Stimulated activated CD8-positive, alpha-beta memory T cell treated with anti-CD3 and anti-CD28 coated beads, Interleukin-12 subunit alpha, Interleukin-12 subunit beta, amount 100 ng/mL, for 4 hours (primary cell): Measurements from ENCODE around the gene PSME1.
"Not testable (repeated sequence)": the region's sequence is repeated elsewhere in the genome, so short reads cannot be mapped to it uniquely, and the experiment has no call there.

Experiments
- DNase-seq: peaks from one replicate; pipeline ENCODE4 v3.0.0-alpha.2; 2020; ENCODE audit warnings: low read depth

The PSME1 gene

GRCh38 chr14:24105609-24106239 is 30.3 kb upstream of the PSME1 start:
- not testable (repeated sequence) for DNase-seq

GRCh38 chr14:24106672-24107271 is 29.2 kb upstream of the PSME1 start:
- DNase-seq: no peak

- no peak for DNase-seq
Measured at GRCh38 chr14:24108336-24108874, 27.6 kb upstream of the PSME1 start.

- DNase-seq: no peak
Measured at GRCh38 chr14:24110060-24110459, 25.9 kb upstream of the PSME1 start.

DNA sequence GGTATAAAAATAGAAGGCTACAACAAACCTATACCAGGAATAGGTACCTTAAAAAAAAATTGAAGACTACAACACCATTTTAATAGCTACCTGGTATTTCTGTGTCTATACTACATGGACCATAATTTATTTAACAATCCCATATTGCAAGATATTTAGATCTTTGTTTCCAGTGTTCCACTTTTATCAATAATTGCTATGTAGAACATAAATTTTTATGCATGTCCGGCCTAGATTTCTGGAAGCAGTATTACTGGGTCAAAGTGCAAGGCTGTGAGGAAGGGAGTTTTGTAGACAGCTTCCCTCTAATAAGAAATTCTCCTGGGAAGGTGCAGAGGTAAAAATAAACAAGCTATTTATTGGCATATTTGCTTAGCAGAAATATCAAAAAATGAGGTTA is 25.5 kb upstream of the PSME1 start:
- DNase-seq: no peak

GRCh38 chr14:24113379-24113800 is 22.6 kb upstream of the PSME1 start:
- no peak for DNase-seq

DNA sequence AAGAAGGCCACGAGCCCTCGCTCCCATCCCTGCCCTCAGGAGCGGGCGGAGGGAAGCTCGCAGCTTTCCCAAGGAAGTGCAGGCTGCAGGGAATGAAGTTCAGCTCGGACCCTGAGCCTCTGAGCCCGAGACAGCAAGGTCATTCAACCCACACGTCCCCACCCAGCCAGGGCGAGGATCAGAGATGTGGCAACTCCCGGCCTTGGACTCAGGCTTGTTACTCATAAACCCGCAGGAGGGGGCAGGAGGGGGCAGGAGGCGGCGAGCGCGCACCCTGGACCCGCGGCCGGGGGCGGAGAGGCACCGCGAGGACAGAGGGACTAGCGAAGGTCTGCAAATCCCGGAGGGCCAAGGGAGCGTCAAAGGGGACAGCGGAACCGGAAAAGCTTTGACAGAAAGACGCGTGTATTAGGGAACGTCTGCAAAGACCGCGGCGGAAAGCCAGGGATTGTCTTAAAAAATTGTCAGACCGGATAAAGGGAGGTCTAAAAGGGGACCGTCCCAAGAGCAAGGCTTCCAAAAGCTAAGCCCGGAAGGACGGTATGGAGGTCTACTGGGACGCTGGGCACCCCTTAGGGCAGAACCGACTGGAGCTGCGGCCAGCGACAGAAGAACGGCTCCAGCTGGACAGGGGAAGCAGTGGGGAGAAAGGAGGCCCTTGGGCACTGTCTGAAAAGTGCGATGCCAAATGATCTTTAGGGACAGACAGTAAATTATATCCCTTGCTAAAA is 22.0 kb upstream of the PSME1 start:
- DNase-seq: peak; percentile 58

- DNase-seq: peak; percentile 97
Measured at GRCh38 chr14:24114532-24115421, 21.2 kb upstream of the PSME1 start, which contains the start of the genes DCAF11 and NRL. DCAF11 (plus strand) TSS chr14:24114777; CDS start chr14:24115595, 818 bp downstream. NRL (minus strand) TSS chr14:24114949; CDS start chr14:24082848, 32,101 bp downstream.

DNA sequence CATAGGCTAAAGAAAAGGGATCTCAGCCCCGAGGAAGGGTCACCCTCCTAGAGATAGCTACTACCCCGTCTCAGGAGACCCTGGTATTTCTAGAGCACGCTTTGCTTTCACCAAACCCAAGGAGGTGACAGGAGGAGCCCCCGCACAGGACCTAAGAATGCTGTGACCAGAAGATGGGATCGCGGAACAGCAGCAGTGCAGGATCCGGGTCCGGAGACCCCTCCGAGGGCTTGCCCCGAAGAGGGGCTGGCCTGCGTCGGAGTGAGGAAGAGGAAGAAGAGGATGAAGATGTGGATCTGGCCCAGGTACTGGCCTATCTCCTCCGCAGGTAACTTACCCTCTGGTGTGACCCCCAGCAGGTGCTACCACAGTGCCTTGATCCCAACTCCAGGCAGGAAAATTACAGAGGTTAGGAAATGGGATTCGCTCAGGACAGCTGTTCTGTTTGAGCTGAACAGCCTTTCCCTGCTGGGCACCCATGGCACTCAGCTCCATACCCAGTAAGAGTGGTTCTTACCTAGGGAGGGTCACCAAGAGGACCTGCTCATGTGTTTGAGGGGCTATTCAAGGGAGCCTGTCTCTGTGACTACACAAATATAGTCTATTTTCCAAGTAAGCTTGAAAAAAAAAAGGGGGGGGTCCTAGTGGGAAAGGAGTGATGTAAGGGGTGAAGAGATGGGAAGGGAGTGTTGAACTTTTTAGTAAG is 20.4 kb upstream of the PSME1 start:
- DNase-seq: no peak

DNA sequence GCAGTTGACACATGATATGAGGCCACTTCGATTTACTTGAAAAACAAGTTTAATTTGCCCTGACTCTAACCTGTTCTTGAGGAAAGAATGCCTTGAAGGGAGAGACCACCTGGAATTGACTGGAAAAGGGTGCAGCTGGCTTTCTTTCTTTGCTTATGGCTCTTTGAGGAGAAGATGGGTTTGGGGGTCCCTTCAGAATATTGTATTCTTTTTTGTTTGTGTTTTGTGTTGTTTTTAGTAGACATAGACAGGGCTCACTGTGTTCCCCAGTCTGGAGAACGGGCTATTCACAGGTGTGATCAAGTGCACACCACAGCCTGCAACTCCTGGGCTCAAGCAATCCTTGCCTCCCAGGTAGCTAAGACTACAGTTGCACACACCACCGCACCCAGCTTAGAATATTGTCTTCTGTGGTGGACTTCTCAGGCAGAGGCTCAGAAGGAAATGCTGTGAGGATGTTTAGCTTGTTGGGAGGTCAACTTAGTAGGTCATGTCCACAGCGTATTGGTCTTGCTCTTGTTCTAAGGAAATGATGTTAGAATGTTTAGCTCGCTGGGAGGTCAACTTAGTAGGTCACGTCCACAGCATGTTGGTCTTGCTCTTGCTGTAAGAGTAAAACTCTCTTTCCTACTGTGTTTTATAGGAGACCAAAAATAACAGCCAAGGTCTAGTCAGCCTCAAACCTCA is 19.7 kb upstream of the PSME1 start:
- DNase-seq: no peak

- DNase-seq: no peak
Measured at GRCh38 chr14:24117179-24117578, 18.8 kb upstream of the PSME1 start.

DNA sequence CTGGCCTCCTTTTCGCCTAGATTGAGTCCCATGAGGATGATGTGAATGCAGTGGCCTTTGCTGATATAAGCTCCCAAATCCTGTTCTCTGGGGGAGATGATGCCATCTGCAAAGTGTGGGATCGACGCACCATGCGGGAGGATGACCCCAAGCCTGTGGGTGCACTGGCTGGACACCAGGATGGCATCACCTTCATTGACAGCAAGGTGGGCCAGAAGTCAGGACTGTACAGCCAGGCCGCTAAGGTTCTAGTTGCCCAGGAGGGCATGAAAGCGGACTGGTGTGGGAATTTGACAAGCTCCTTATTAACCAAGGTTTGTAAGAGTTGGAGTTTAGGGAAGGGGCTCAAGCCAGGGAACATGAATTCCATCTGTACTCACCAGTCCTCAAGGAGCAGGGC is 16.3 kb upstream of the PSME1 start:
- no peak for DNase-seq

DNA sequence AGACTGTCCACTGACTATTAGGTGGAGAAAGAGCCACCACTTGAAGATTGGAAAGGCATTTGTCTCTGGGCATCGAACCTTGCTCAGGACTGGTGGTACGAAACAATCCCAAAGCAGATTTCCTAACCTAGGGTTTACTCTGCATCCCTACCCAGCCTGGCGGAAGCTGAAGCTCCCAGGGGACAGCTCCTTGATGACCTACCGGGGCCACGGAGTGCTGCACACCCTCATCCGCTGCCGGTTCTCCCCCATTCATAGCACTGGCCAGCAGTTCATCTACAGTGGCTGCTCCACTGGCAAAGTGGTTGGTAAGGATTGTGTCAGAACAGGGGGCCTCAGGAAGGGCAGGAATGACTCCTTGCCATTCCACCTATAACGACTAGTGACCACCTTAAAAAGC is 14.8 kb upstream of the PSME1 start:
- no peak for DNase-seq

DNA sequence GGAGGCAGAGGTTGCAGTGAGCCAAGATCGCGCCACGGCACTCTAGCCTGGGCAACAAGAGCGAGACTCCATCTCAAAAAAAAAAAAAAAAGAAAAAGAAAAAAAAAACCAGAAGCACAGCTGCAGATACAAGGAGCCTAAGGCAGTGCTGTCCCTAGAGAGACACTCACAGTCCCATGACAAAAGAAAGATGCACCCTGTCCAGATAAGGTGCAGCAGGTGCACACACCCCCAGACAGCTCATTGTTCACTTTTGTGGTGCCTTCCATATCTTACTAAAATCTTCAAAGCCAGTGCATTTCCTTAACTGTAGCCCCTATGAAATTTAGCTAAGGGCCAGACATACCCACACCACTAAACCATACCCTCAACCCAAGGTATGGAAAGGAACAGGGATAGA is 13.6 kb upstream of the PSME1 start:
- DNase-seq: no peak

GRCh38 chr14:24122898-24123297 is 13.1 kb upstream of the PSME1 start:
- no peak for DNase-seq

DNA sequence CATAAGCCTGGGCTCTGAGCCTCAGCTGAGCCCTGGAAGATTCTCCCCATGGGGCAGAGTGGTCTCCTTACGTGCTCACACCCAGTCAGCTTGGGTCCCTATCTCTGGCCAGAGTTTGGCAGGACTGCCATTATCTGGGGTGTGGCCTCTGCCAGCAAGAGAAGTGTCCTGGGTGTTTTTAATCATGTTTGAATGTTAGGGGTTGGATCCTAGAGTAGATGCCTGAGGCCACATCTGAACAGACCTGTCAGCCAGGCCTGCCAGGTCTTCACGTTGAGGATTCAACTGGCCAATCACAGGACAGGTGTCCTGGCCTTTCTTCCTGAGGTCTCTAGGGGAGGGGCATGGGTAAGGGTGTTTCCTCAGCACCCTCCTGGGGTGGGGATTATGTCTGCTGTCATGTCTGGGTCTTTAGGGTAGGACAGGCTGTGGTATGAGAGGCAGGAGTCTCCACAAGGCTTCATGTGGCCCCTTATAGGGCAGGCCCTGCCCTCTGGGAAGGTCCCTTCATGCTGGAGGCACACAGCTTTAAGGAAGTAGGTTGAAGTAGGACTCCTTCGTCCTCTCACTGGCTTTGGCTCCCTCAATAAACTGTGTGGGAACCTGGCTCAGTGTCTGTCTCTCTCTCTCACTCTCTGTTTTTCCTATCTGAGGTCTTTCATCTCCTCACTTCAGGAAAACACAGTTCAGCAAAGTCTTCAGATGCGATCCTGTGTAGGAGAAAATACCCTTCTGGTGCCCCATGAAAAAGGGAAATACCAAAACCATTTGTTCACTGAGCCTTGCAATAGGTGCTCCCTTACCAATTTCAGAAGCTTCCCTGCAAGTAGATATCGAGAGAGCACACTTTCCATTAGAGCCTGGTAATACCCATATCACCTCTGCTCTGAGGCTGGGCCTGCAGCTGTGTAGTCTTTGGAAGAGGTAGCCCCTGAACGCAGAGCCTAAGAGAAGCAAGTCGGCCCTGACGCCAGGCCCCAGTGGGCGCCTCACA is 12.3 kb upstream of the PSME1 start:
- no peak for DNase-seq

- no peak for DNase-seq
Measured at GRCh38 chr14:24126939-24127338, 9.1 kb upstream of the PSME1 start.

- no peak for DNase-seq
Measured at GRCh38 chr14:24127673-24128072, 8.3 kb upstream of the PSME1 start.

- DNase-seq: no peak
Measured at GRCh38 chr14:24129410-24129998, 6.5 kb upstream of the PSME1 start.
